ENCODE data around the gene CTDSP2. TPM values are rescaled to one million over a fixed set of nuclear protein-coding genes. Genes with fewer than 3 reads are reported as not detected.
"Not testable (repeated sequence)": the region's sequence is repeated elsewhere in the genome, so short reads cannot be mapped to it uniquely, and the experiment has no call there.

CTDSP2 gene
- polyA plus RNA-seq, 2 of the 4 experiments (the other 2 are of a cell fraction): 31.3 to 87.7 TPM

DNA sequence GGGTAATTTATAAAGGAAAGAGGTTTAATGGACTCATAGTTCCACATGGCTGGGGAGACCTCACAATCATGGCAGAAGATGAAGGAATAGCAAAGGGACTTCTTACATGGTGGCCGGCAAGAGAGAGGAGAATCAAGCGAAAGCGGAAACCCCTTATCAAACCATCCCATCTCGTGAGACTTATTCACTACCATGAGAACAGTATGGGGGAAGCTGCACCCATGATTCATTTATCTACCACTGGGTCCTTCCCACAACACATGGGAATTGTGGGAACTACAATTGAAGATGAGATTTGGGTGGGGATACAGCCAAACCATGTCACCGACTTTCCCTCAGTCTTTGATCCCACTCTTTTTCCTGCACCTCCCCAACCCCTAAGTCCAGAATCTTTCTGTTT lies 12.6 kb upstream of the CTDSP2 start:
- ATAC-seq: no peak
- Histone ChIP-seq H3K27ac (no peak overlapping the region), H3K9me3 (no peaks in the 10 kb centered on the region), H3K4me1 (peaks cover 11% of the 10 kb centered on the region), H3K4me2 (no peak overlapping the region), H3K4me3 (no peak overlapping the region)
- DNase-seq (ENCODE audit: low read depth in 1 of 2, low spot score in 1 of 2): no peak
- TF ChIP-seq, protein P1, sequence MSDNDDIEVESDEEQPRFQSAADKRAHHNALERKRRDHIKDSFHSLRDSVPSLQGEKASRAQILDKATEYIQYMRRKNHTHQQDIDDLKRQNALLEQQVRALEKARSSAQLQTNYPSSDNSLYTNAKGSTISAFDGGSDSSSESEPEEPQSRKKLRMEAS (IDR thresholded peaks at IDR 0.05): no peak
- TF ChIP-seq, protein P2, sequence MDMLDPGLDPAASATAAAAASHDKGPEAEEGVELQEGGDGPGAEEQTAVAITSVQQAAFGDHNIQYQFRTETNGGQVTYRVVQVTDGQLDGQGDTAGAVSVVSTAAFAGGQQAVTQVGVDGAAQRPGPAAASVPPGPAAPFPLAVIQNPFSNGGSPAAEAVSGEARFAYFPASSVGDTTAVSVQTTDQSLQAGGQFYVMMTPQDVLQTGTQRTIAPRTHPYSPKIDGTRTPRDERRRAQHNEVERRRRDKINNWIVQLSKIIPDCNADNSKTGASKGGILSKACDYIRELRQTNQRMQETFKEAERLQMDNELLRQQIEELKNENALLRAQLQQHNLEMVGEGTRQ (IDR thresholded peaks at IDR 0.05): no peak
- no peak for TF ChIP-seq MAZ (IDR thresholded peaks at IDR 0.05; ENCODE audit: borderline replicate concordance, low read depth, low read length)
- POLR2A ChIA-PET: interaction anchor here (1.0 kb wide), 1 partner anchor 13 kb away, joined by 4 read pairs; the partner anchor contains the start of gene CTDSP2
- WGBS (ENCODE audit: missing lambda C conversion rate): 76% methylated on average over 5 of the region's 5 CpGs
- no peak for FAIRE-seq
- CTCF ChIA-PET: interaction anchor here (1.2 kb wide), 1 partner anchor 102 kb away, joined by 3 read pairs; no protein-coding TSS in a partner anchor

DNA sequence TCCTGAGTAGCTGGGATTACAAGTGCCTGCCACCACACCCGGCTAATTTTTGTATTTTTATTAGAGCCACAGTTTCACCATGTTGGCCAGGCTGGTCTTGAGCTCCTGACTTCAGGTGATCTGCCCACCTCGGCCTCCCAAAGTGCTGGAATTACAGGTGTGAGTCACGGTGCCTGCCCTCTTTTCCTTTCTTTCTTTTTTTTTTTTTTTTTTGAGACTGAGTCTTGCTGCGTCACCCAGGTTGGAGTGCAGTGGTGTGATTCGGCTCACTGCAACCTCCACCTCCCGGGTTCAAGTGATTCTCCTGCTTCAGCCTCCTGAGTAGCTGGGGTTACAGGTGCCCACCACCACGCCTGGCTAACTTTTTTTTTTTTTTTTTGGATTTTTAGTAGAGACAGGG lies 11.6 kb upstream of the CTDSP2 start:
- not testable (repeated sequence) for FAIRE-seq; H3K4me3 ChIP-seq; H3K4me1 ChIP-seq; ATAC-seq; H3K9me3 ChIP-seq; H3K27ac ChIP-seq; H3K4me2 ChIP-seq; DNase-seq (ENCODE audit: low read depth in 1 of 2, low spot score in 1 of 2)
- POLR2A ChIA-PET: interaction anchor here (0.9 kb wide), 1 partner anchor 29 kb away, joined by 4 read pairs; no protein-coding TSS in a partner anchor
- 72% methylated on average over 7 of the region's 7 CpGs for WGBS (ENCODE audit: missing lambda C conversion rate)
- CTCF ChIA-PET: interaction anchor here (1.1 to 1.2 kb wide), 2 partner anchors 45 to 101 kb away, joined by 3 read pairs; no protein-coding TSS in a partner anchor

DNA sequence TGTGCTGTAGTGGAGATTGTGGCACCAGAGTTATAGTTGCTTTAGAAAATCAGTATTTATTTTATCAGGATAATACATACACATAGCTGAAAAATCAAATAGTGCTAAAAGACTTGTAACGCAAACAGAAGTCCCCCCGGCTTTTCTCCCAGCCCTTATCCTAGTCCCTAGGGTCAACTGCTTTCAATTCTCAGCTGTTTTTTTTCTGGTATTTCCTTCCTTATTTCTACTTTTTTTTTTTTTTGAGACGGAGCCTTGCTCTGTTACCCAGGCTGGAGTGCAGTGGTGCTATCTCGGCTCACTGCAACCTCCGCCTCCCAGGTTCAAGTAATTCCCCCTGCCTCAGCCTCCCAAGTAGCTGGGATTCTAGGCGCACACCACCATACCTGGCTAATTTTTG lies 8.4 kb upstream of the CTDSP2 start:
- no peak overlapping the region for H3K27ac ChIP-seq
- FAIRE-seq (no peak), DNase-seq (ENCODE audit: low read depth in 1 of 2, low spot score in 1 of 2) (no peak), ATAC-seq (no peak)
- no peak for TF ChIP-seq MAFK (IDR thresholded peaks at IDR 0.05; ENCODE audit: partially characterized antibody)
- TF ChIP-seq ZFP36 (IDR thresholded peaks at IDR 0.05; ENCODE audit: borderline replicate concordance, partially characterized antibody): no peak
- no peak for TF ChIP-seq POLR2AphosphoS2 (conservative IDR thresholded peaks at IDR 0.05; ENCODE audit: low read length)
- TF ChIP-seq, protein P1 (IDR thresholded peaks at IDR 0.05): no peak
- TF ChIP-seq, protein P2 (IDR thresholded peaks at IDR 0.05): no peak
- TF ChIP-seq FOXS1 (CRISPR knock-in tag; IDR thresholded peaks at IDR 0.05): no peak
- TF ChIP-seq FOSL2 (IDR thresholded peaks at IDR 0.05): no peak
- no peak for TF ChIP-seq FOSL2 (CRISPR knock-in tag; IDR thresholded peaks at IDR 0.05)
- TF ChIP-seq, protein P3, sequence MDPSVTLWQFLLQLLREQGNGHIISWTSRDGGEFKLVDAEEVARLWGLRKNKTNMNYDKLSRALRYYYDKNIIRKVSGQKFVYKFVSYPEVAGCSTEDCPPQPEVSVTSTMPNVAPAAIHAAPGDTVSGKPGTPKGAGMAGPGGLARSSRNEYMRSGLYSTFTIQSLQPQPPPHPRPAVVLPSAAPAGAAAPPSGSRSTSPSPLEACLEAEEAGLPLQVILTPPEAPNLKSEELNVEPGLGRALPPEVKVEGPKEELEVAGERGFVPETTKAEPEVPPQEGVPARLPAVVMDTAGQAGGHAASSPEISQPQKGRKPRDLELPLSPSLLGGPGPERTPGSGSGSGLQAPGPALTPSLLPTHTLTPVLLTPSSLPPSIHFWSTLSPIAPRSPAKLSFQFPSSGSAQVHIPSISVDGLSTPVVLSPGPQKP (IDR thresholded peaks at IDR 0.05; ENCODE audit: low read depth, low read length): no peak
- 89% methylated on average over 6 of the region's 6 CpGs for WGBS (ENCODE audit: missing lambda C conversion rate)
- CTCF ChIA-PET: interaction anchor here (0.7 to 3.1 kb wide), 5 partner anchors 10 to 52 kb away, joined by 3 to 8 read pairs (median 4); no protein-coding TSS in a partner anchor
- H3K4me1 ChIP-seq: peaks cover 11% of the 10 kb centered on the region; the same call in 1 of the 3 replicates
- POLR2A ChIA-PET: interaction anchor here (1.2 kb wide), 1 partner anchor 10 kb away, joined by 5 read pairs; no protein-coding TSS in a partner anchor
- H3K9me3 ChIP-seq: no peaks in the 10 kb centered on the region
- H3K4me2 ChIP-seq: no peak overlapping the region
- no peak overlapping the region for H3K4me3 ChIP-seq

DNA sequence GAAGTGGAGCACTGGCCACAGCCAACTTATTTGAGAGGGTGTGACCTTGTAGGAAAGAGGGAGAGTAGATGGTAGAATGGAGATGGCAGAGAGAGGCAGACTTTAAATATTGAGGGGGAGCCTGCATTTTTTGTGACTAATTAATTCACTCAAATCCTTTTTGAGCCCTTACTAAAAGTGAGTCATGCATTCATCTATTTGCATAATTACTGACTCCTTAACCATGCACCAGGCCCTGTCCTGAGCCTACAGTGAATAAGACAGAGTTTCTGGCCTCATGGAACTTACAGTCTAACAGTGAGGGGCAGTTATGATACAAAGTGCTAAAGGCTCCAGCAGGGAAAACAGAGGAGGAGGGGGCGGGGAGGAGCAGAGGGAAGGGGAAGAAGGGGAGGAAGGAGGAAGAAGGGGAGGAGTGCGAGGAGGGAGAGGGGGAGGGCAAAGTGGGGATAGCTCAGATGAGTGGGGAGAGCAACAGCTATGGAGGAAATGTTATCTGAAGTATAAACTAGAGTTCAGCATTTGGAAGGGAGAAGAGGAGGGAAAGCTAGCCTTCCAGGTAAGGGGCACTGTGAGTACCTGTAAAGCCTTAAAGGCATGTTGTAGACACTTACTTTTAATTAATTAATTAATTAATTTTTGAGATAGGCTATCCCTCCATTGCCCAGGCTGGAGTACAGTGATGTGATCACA lies 7.5 kb upstream of the CTDSP2 start:
- Histone ChIP-seq H3K9me3 (no peaks in the 10 kb centered on the region), H3K4me3 (no peak overlapping the region), H3K27ac (no peak overlapping the region), H3K4me2 (no peak overlapping the region), H3K4me1 (peaks cover 11% of the 10 kb centered on the region; the same call in 1 of the 3 replicates)
- ATAC-seq (no peak), FAIRE-seq (no peak), DNase-seq (ENCODE audit: low read depth in 1 of 2, low spot score in 1 of 2) (no peak)
- ChIA-PET POLR2A (no interaction called here), CTCF (interaction anchor here (0.7 to 3.1 kb wide), 4 partner anchors 11 to 51 kb away, joined by 4 to 8 read pairs (median 6); no protein-coding TSS in a partner anchor)
- WGBS (ENCODE audit: missing lambda C conversion rate): 67% methylated on average over 1 of the region's 2 CpGs
- TF ChIP-seq, protein P2 (IDR thresholded peaks at IDR 0.05): no peak
- TF ChIP-seq CHD4 (IDR thresholded peaks at IDR 0.05; ENCODE audit: borderline replicate concordance) (no peak), SMC3 (IDR thresholded peaks at IDR 0.05) (no peak), TFCP2L1 (CRISPR knock-in tag; IDR thresholded peaks at IDR 0.05) (no peak), RNF2 (IDR thresholded peaks at IDR 0.05; ENCODE audit: borderline replicate concordance, low read depth) (no peak), NPAS2 (CRISPR knock-in tag; IDR thresholded peaks at IDR 0.05; ENCODE audit: borderline replicate concordance) (no peak), MAFK (IDR thresholded peaks at IDR 0.05; ENCODE audit: partially characterized antibody) (no peak), RFX5 (IDR thresholded peaks at IDR 0.05) (no peak), TP53 (CRISPR knock-in tag; IDR thresholded peaks at IDR 0.05) (no peak), ZFP36 (IDR thresholded peaks at IDR 0.05; ENCODE audit: borderline replicate concordance, partially characterized antibody) (no peak)
- TF ChIP-seq, protein P4, sequence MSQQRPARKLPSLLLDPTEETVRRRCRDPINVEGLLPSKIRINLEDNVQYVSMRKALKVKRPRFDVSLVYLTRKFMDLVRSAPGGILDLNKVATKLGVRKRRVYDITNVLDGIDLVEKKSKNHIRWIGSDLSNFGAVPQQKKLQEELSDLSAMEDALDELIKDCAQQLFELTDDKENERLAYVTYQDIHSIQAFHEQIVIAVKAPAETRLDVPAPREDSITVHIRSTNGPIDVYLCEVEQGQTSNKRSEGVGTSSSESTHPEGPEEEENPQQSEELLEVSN (IDR thresholded peaks at IDR 0.05; ENCODE audit: borderline replicate concordance, low read depth): no peak
